KMS-11 (cell line): ENCODE data around the gene RHOD.

Experiments used
- H2AFZ ChIP-seq: fragments of 200-600 bp; sonication (generic); 2 replicates; pipeline ENCODE4 v1.6.1; 2016; ENCODE audit warnings: antibody characterized with exemption, mixed run types, low read depth
- H3K27ac ChIP-seq: fragments of 200-600 bp; sonication (generic); 2 replicates; pipeline ENCODE4 v1.6.1; 2016; ENCODE audit warnings: mild to moderate bottlenecking, mixed run types
- H3K27me3 ChIP-seq: fragments of 200-600 bp; sonication (generic); 2 replicates; pipeline ENCODE4 v1.6.1; 2017; ENCODE audit warnings: mild to moderate bottlenecking, low read depth, mixed run types, moderate library complexity; ENCODE audit not compliant: insufficient read depth
- H3K36me3 ChIP-seq: fragments of 200-600 bp; sonication (generic); 2 replicates; pipeline ENCODE4 v1.6.1; 2017; ENCODE audit warnings: mild to moderate bottlenecking, mixed run types; ENCODE audit not compliant: insufficient read depth
- H3K4me1 ChIP-seq: fragments of 200-600 bp; sonication (generic); 2 replicates; pipeline ENCODE4 v1.6.1; 2016; ENCODE audit warnings: mild to moderate bottlenecking, low read depth, mixed run types; ENCODE audit not compliant: poor library complexity, severe bottlenecking
- H3K4me2 ChIP-seq: fragments of 200-600 bp; sonication (generic); 2 replicates; pipeline ENCODE4 v1.7.0; 2016; ENCODE audit warnings: mild to moderate bottlenecking, mixed run types
- H3K4me3 ChIP-seq: fragments of 200-600 bp; sonication (generic); IDR thresholded peaks from 2 replicates; pipeline ENCODE4 v1.6.1; 2017; ENCODE audit warnings: low read depth, low read length, mixed read lengths; ENCODE audit not compliant: insufficient read depth
- H3K79me2 ChIP-seq: fragments of 200-600 bp; sonication (generic); 2 replicates; pipeline ENCODE4 v1.6.1; 2016; ENCODE audit warnings: low read depth, mixed run types; ENCODE audit not compliant: insufficient read depth
- H3K9ac ChIP-seq: fragments of 200-600 bp; sonication (generic); 2 replicates; pipeline ENCODE4 v1.6.1; 2016; ENCODE audit warnings: mild to moderate bottlenecking, mixed run types
- H4K20me1 ChIP-seq: fragments of 200-600 bp; sonication (generic); 2 replicates; pipeline ENCODE4 v1.6.1; 2016; ENCODE audit warnings: mild to moderate bottlenecking, mixed run types; ENCODE audit not compliant: insufficient read depth
- CTCF ChIP-seq: fragments of 200-600 bp; sonication (generic); conservative IDR thresholded peaks from 2 replicates; pipeline ENCODE4 v1.6.1; 2017; ENCODE audit warnings: low read depth, mild to moderate bottlenecking, antibody characterized with exemption, low read length, moderate library complexity, mixed read lengths

RHOD gene

GRCh38 chr11:67022341-67022933, 34.2 kb upstream of the RHOD start:
- H3K27ac ChIP-seq: no peak overlapping the region
- H3K36me3 ChIP-seq: no peaks in the 10 kb centered on the region
- H3K4me2 ChIP-seq: no peak overlapping the region
- no peak overlapping the region for H3K9ac ChIP-seq
- TF ChIP-seq CTCF: no peak
- no peak overlapping the region for H2AFZ ChIP-seq
- no peaks in the 10 kb centered on the region for H3K79me2 ChIP-seq
- H4K20me1 ChIP-seq: no peaks in the 10 kb centered on the region
- H3K27me3 ChIP-seq: peaks cover 30% of the 10 kb centered on the region
- peaks cover 21% of the 10 kb centered on the region for H3K4me1 ChIP-seq
- H3K4me3 ChIP-seq: no peak overlapping the region

GRCh38 chr11:67022961-67023956, 33.4 kb upstream of the RHOD start, which contains the start of gene SYT12:
Gene SYT12 (plus strand): TSS chr11:67023134. CDS start chr11:67030145, 7,011 bp downstream.
- peaks cover 30% of the 10 kb centered on the region for H3K27me3 ChIP-seq
- no peaks in the 10 kb centered on the region for H4K20me1 ChIP-seq
- TF ChIP-seq CTCF: no peak
- H3K9ac ChIP-seq: no peak within 1 kb of the TSS
- H3K27ac ChIP-seq: no peak within 1 kb of the TSS
- H2AFZ ChIP-seq: peak within 1 kb of the TSS; percentile 7; the same call in 1 of the 2 replicates
- H3K4me2 ChIP-seq: peak within 1 kb of the TSS; percentile 67
- H3K36me3 ChIP-seq: no peaks in the 10 kb centered on the region
- peaks cover 21% of the 10 kb centered on the region for H3K4me1 ChIP-seq
- H3K79me2 ChIP-seq: no peaks in the 10 kb centered on the region
- H3K4me3 ChIP-seq: no peak within 1 kb of the TSS

DNA sequence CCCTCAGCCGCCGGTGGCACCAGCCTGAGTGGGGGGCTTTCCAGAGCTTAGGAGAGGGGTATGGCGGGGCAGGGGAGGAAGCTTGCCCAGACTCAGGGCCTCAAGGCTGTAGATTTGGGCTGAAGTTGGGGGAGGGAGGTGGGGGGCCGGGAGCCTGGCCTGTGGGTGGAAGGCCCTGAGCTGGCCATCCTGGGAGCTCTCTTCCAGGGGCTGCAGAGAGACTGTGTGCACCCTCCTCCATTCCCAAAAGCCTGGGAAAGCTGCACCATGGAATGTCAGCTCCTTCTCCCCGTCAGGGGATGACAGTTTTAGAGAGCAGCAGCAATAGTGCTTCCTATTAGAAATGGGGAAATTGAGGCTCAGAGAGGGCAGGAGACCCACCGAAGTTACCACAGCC, 32.7 kb upstream of the RHOD start:
- no peak for TF ChIP-seq CTCF
- no peak overlapping the region for H3K9ac ChIP-seq

GRCh38 chr11:67024410-67024809, 32.2 kb upstream of the RHOD start:
- Histone ChIP-seq H3K36me3 (no peaks in the 10 kb centered on the region), H3K79me2 (no peaks in the 10 kb centered on the region), H4K20me1 (no peaks in the 10 kb centered on the region), H3K4me2 (peak overlapping the region; percentile 67), H3K4me1 (peaks cover 21% of the 10 kb centered on the region), H3K4me3 (no peak overlapping the region), H3K27me3 (peaks cover 30% of the 10 kb centered on the region), H3K9ac (no peak overlapping the region), H2AFZ (no peak overlapping the region), H3K27ac (no peak overlapping the region)
- no peak for TF ChIP-seq CTCF

More for the DNA sequence above, 32.7 kb upstream of the RHOD start:
- Histone ChIP-seq H3K27me3 (peaks cover 30% of the 10 kb centered on the region), H3K4me1 (peaks cover 21% of the 10 kb centered on the region), H2AFZ (no peak overlapping the region), H3K4me2 (peak overlapping the region; percentile 67), H4K20me1 (no peaks in the 10 kb centered on the region), H3K27ac (no peak overlapping the region), H3K79me2 (no peaks in the 10 kb centered on the region), H3K4me3 (no peak overlapping the region), H3K36me3 (no peaks in the 10 kb centered on the region)
